T-helper 9 cell (primary cell): Measurements from ENCODE around the gene EIF3D.
A peak's percentile ranks its signal among the peaks of the same experiment; 100 is the strongest.

Experiments used
- DNase-seq: peaks from one replicate; pipeline ENCODE4 v3.0.0-alpha.2; 2020
- total RNA-seq, 2 donors: gene quantifications; one replicate each; lab custom pipeline; 2026; lab: John Stamatoyannopoulos, UW

Gene EIF3D
- total RNA-seq, result 238 to 343 reads per million in 2 donors

GRCh38 chr22:36528795-36529751 lies at the start of gene EIF3D:
TSS of gene EIF3D (minus strand) at chr22:36529166. CDS start at chr22:36526121, 3,045 bp downstream.
- peak; percentile 94 for DNase-seq

GRCh38 chr22:36578619-36579018 lies 49.7 kb upstream of the EIF3D start:
- DNase-seq, result no peak

- no peak for DNase-seq
Measured at GRCh38 chr22:36577019-36577418, 48.1 kb upstream of the EIF3D start.

GRCh38 chr22:36574728-36575127 lies 45.8 kb upstream of the EIF3D start:
- no peak for DNase-seq

GRCh38 chr22:36573815-36574363 lies 44.9 kb upstream of the EIF3D start:
- DNase-seq, result no peak

GRCh38 chr22:36571991-36572390 lies 43.0 kb upstream of the EIF3D start:
- no peak for DNase-seq

- no peak for DNase-seq
Measured at GRCh38 chr22:36569999-36570398, 41.0 kb upstream of the EIF3D start.

- DNase-seq, result no peak
Measured at GRCh38 chr22:36568846-36569245, 39.9 kb upstream of the EIF3D start.

GRCh38 chr22:36566720-36567119 lies 37.8 kb upstream of the EIF3D start:
- DNase-seq, result no peak

GRCh38 chr22:36565686-36566085 lies 36.7 kb upstream of the EIF3D start:
- DNase-seq, result no peak

- no peak for DNase-seq
Measured at GRCh38 chr22:36565159-36565507, 36.2 kb upstream of the EIF3D start.

GRCh38 chr22:36564422-36565158 lies 35.6 kb upstream of the EIF3D start:
- DNase-seq, result no peak

GRCh38 chr22:36563898-36564297 lies 34.9 kb upstream of the EIF3D start:
- DNase-seq, result no peak

- DNase-seq, result no peak
Measured at GRCh38 chr22:36563444-36563843, 34.5 kb upstream of the EIF3D start.

GRCh38 chr22:36563001-36563400 lies 34.0 kb upstream of the EIF3D start:
- DNase-seq, result no peak

GRCh38 chr22:36562261-36562835 lies 33.4 kb upstream of the EIF3D start:
- DNase-seq, result no peak

GRCh38 chr22:36561291-36561811 lies 32.4 kb upstream of the EIF3D start:
- DNase-seq, result no peak

- DNase-seq, result no peak
Measured at GRCh38 chr22:36560001-36560400, 31.0 kb upstream of the EIF3D start.

GRCh38 chr22:36554098-36554497 lies 25.1 kb upstream of the EIF3D start:
- no peak for DNase-seq

- DNase-seq, result no peak
Measured at GRCh38 chr22:36552289-36552688, 23.3 kb upstream of the EIF3D start.

GRCh38 chr22:36550701-36551495 lies 21.9 kb upstream of the EIF3D start:
- DNase-seq, result no peak

GRCh38 chr22:36549033-36549432 lies 20.1 kb upstream of the EIF3D start:
- DNase-seq, result no peak
